Measurements from ENCODE around the gene PGK2.

Gene PGK2

DNA sequence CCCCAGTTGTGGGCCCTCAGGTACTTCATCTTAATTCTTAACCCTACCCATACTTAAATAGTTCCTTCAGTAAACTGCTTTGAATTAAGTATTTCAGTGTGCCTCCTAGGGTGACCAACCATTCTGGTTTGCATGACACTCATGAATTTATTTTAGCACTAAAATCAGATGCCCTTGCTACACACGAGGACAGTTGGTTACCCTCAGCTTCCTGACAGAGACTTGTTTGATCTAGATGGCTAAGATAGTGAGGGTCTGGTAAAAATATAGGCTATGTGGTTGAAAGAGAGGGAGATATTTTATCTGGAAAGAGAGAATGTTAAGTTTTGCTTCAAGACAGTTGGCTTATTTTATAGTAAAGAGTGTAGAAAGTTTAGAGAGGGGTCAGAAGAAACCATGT, 10.6 kb downstream of the PGK2 start:
- TF ChIP-seq TCF4 (CRISPR knock-in tag; IDR thresholded peaks at IDR 0.05; ENCODE audit: borderline replicate concordance) (no peak), ZNF565 (CRISPR knock-in tag; conservative IDR thresholded peaks at IDR 0.05; ENCODE audit: low read depth) (no peak), OSR1 (CRISPR knock-in tag; IDR thresholded peaks at IDR 0.05) (no peak), SNAI2 (CRISPR knock-in tag; IDR thresholded peaks at IDR 0.05) (no peak), PPARA (CRISPR knock-in tag; IDR thresholded peaks at IDR 0.05; ENCODE audit: borderline replicate concordance) (no peak), ZC3H10 (CRISPR knock-in tag; IDR thresholded peaks at IDR 0.05) (no peak), ARNTL (CRISPR knock-in tag; IDR thresholded peaks at IDR 0.05; ENCODE audit: borderline replicate concordance, low read depth) (no peak), ZFP3 (CRISPR knock-in tag; IDR thresholded peaks at IDR 0.05) (no peak), ISL1 (CRISPR knock-in tag; IDR thresholded peaks at IDR 0.05) (no peak), ZFP30 (CRISPR knock-in tag; IDR thresholded peaks at IDR 0.05) (no peak), RARB (CRISPR knock-in tag; IDR thresholded peaks at IDR 0.05) (no peak), BACH2 (CRISPR knock-in tag; IDR thresholded peaks at IDR 0.05; ENCODE audit: borderline replicate concordance) (no peak), ZNF8 (CRISPR knock-in tag; IDR thresholded peaks at IDR 0.05) (no peak), GLIS3 (CRISPR knock-in tag; IDR thresholded peaks at IDR 0.05) (no peak), ZNF70 (CRISPR knock-in tag; IDR thresholded peaks at IDR 0.05) (no peak), TOX (CRISPR knock-in tag; IDR thresholded peaks at IDR 0.05; ENCODE audit: borderline replicate concordance) (no peak)
- TF ChIP-seq, protein P1, sequence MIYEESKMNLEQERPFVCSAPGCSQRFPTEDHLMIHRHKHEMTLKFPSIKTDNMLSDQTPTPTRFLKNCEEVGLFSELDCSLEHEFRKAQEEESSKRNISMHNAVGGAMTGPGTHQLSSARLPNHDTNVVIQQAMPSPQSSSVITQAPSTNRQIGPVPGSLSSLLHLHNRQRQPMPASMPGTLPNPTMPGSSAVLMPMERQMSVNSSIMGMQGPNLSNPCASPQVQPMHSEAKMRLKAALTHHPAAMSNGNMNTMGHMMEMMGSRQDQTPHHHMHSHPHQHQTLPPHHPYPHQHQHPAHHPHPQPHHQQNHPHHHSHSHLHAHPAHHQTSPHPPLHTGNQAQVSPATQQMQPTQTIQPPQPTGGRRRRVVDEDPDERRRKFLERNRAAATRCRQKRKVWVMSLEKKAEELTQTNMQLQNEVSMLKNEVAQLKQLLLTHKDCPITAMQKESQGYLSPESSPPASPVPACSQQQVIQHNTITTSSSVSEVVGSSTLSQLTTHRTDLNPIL (CRISPR knock-in tag; IDR thresholded peaks at IDR 0.05; ENCODE audit: low read depth): no peak
- TF ChIP-seq, protein P2, sequence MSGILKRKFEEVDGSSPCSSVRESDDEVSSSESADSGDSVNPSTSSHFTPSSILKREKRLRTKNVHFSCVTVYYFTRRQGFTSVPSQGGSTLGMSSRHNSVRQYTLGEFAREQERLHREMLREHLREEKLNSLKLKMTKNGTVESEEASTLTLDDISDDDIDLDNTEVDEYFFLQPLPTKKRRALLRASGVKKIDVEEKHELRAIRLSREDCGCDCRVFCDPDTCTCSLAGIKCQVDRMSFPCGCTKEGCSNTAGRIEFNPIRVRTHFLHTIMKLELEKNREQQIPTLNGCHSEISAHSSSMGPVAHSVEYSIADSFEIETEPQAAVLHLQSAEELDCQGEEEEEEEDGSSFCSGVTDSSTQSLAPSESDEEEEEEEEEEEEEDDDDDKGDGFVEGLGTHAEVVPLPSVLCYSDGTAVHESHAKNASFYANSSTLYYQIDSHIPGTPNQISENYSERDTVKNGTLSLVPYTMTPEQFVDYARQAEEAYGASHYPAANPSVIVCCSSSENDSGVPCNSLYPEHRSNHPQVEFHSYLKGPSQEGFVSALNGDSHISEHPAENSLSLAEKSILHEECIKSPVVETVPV (CRISPR knock-in tag; IDR thresholded peaks at IDR 0.05): no peak
- TF ChIP-seq, protein P3, sequence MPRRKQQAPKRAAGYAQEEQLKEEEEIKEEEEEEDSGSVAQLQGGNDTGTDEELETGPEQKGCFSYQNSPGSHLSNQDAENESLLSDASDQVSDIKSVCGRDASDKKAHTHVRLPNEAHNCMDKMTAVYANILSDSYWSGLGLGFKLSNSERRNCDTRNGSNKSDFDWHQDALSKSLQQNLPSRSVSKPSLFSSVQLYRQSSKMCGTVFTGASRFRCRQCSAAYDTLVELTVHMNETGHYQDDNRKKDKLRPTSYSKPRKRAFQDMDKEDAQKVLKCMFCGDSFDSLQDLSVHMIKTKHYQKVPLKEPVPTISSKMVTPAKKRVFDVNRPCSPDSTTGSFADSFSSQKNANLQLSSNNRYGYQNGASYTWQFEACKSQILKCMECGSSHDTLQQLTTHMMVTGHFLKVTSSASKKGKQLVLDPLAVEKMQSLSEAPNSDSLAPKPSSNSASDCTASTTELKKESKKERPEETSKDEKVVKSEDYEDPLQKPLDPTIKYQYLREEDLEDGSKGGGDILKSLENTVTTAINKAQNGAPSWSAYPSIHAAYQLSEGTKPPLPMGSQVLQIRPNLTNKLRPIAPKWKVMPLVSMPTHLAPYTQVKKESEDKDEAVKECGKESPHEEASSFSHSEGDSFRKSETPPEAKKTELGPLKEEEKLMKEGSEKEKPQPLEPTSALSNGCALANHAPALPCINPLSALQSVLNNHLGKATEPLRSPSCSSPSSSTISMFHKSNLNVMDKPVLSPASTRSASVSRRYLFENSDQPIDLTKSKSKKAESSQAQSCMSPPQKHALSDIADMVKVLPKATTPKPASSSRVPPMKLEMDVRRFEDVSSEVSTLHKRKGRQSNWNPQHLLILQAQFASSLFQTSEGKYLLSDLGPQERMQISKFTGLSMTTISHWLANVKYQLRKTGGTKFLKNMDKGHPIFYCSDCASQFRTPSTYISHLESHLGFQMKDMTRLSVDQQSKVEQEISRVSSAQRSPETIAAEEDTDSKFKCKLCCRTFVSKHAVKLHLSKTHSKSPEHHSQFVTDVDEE (CRISPR knock-in tag; IDR thresholded peaks at IDR 0.05): no peak
- TF ChIP-seq, protein P4, sequence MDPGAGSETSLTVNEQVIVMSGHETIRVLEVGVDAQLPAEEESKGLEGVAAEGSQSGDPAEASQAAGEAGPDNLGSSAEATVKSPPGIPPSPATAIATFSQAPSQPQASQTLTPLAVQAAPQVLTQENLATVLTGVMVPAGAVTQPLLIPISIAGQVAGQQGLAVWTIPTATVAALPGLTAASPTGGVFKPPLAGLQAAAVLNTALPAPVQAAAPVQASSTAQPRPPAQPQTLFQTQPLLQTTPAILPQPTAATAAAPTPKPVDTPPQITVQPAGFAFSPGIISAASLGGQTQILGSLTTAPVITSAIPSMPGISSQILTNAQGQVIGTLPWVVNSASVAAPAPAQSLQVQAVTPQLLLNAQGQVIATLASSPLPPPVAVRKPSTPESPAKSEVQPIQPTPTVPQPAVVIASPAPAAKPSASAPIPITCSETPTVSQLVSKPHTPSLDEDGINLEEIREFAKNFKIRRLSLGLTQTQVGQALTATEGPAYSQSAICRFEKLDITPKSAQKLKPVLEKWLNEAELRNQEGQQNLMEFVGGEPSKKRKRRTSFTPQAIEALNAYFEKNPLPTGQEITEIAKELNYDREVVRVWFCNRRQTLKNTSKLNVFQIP (CRISPR knock-in tag; IDR thresholded peaks at IDR 0.05; ENCODE audit: borderline replicate concordance, low read depth): no peak
- no peak for ATAC-seq

DNA sequence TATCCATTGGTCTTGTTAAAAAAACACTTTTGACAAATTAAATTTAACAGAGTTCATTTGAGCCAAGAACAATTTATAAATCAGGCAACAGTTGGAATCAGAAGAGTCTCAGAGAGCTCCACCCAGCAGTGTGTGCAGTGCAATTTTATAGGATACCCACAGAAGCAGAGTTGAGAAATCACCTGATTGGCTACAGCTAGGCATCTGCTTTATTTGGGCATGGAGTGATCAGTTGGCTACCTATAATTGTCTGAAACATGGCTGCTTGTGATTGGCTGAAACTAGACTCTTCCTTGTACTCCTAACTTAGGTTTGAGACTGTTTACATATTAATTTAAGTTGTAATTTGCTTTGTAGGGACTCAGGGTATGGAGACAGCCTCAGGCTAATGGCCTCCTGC, 12.0 kb downstream of the PGK2 start:
- no peak for ATAC-seq
- no peak for TF ChIP-seq ZFP3 (CRISPR knock-in tag; IDR thresholded peaks at IDR 0.05)
- TF ChIP-seq, protein P1 (CRISPR knock-in tag; IDR thresholded peaks at IDR 0.05; ENCODE audit: low read depth): no peak
- TF ChIP-seq GLIS3 (CRISPR knock-in tag; IDR thresholded peaks at IDR 0.05): no peak
- TF ChIP-seq TOX (CRISPR knock-in tag; IDR thresholded peaks at IDR 0.05; ENCODE audit: borderline replicate concordance): no peak
- TF ChIP-seq ISL1 (CRISPR knock-in tag; IDR thresholded peaks at IDR 0.05): no peak
- no peak for TF ChIP-seq RARB (CRISPR knock-in tag; IDR thresholded peaks at IDR 0.05)
- no peak for TF ChIP-seq SNAI2 (CRISPR knock-in tag; IDR thresholded peaks at IDR 0.05)
- TF ChIP-seq ZNF70 (CRISPR knock-in tag; IDR thresholded peaks at IDR 0.05): no peak
- TF ChIP-seq ZNF565 (CRISPR knock-in tag; conservative IDR thresholded peaks at IDR 0.05; ENCODE audit: low read depth): no peak
- TF ChIP-seq, protein P3 (CRISPR knock-in tag; IDR thresholded peaks at IDR 0.05): no peak
- TF ChIP-seq CSDC2 (CRISPR knock-in tag; IDR thresholded peaks at IDR 0.05): no peak
